HCT116 (cell line): ENCODE measurements around the gene LYPD6.

Source experiments
- CTCF ChIP-seq, 3 experiments: fragments of 200-600 bp in 1 of 3; sonication (generic) in 1 of 3; IDR thresholded peaks in 2 of 3; conservative IDR thresholded peaks in 1 of 3; 2 replicates each; pipeline ENCODE4 v1.5.1; 2012 to 2017; ENCODE audit warnings: low read depth in 2 of 3, low read length in 2 of 3, antibody characterized with exemption in 1 of 3, borderline replicate concordance in 1 of 3, control low read depth in 1 of 3, mild to moderate bottlenecking in 1 of 3, mixed read lengths in 1 of 3, mixed run types in 1 of 3, moderate library complexity in 1 of 3; ENCODE audit not compliant: insufficient read depth in 1 of 3
- ELF1 ChIP-seq: IDR thresholded peaks from 2 replicates; pipeline ENCODE4 v1.6.1; 2012; ENCODE audit warnings: low read depth, borderline replicate concordance
- EZH2 ChIP-seq: fragments of 200-600 bp; sonication (generic); IDR thresholded peaks from 2 replicates; pipeline ENCODE4 v1.6.1; 2017; ENCODE audit warnings: antibody characterized with exemption, mixed run types
- POLR2A ChIP-seq: IDR thresholded peaks from 2 replicates; pipeline ENCODE4 v1.7.0; 2011; ENCODE audit warnings: borderline replicate concordance; ENCODE audit not compliant: insufficient read depth, insufficient read length; ENCODE audit errors: extremely low read depth
- RAD21 ChIP-seq: IDR thresholded peaks from 2 replicates; pipeline ENCODE4 v1.6.1; 2012; ENCODE audit warnings: low read depth, mild to moderate bottlenecking

GRCh38 chr2:149441255-149441654 lies 110.9 kb downstream of the LYPD6 start:
- TF ChIP-seq RAD21 (no peak), CTCF (IDR thresholded peaks at IDR 0.05 in 2 of 3, conservative IDR thresholded peaks at IDR 0.05 in 1 of 3; ENCODE audit: borderline replicate concordance in 1 of 3, insufficient read depth in 1 of 3, low read depth in 2 of 3, low read length in 2 of 3) (no peak), EZH2 (no peak), POLR2A (no peak), ELF1 (no peak)
